ENCODE results near the gene UIMC1. TPM values are rescaled to one million over a fixed set of nuclear protein-coding genes. Genes with fewer than 3 reads are reported as not detected.
"Not testable (repeated sequence)": the region's sequence is repeated elsewhere in the genome, so short reads cannot be mapped to it uniquely, and the experiment has no call there.

Gene UIMC1
- 10 to 100 TPM; 78.3 to 89.9 TPM for total RNA-seq
- polyA plus RNA-seq (ENCODE audit: insufficient read depth, low read depth, low replicate concordance), result 141 TPM
- long read RNA-seq, donor 1, partial matches to known transcripts, result 0 of 3 reads
- long read RNA-seq, donor 1, other reads (novel, unspliced or antisense), result 0 of 3 reads
- long read RNA-seq, donor 2, partial matches to known transcripts, result 0 of 2 reads
- long read RNA-seq, donor 2, other reads (novel, unspliced or antisense), result 0 of 2 reads

- Histone ChIP-seq H3K9me3 (no peaks in the 10 kb centered on the region), H3K4me3 (peak within 1 kb of the TSS; percentile 95 to 99), H3K36me3 (ENCODE audit: low read depth, missing control alignments) (no peaks in the 10 kb centered on the region), H3K27me3 (no peaks in the 10 kb centered on the region), H3K27ac (peak within 1 kb of the TSS; percentile 92 to 96), H3K4me1 (peaks cover 11% of the 10 kb centered on the region)
- WGBS, 2 donors, result 0 to 3% methylated on average over 8 to 68 of the region's 83 CpGs
- intact Hi-C loops (cut with DNase I; ENCODE audit: low total_unique reads), result no loop called here
- peak; percentile 93 for DNase-seq
- TF ChIP-seq POLR2A (IDR thresholded peaks at IDR 0.05) (peak; percentile 21), CTCF (IDR thresholded peaks at IDR 0.05) (no peak)
These were observed at the start of gene UIMC1 for GRCh38 chr5:177006265-177006972. UIMC1 (minus strand) TSS chr5:177006779; CDS start chr5:176982615, 24,164 bp downstream.

- WGBS, 2 donors, result 89 to 93% methylated on average over 4 to 5 of the region's 5 CpGs
- TF ChIP-seq CTCF (IDR thresholded peaks at IDR 0.05), result no peak
- Histone ChIP-seq H3K36me3 (ENCODE audit: low read depth, missing control alignments) (no peaks in the 10 kb centered on the region), H3K9me3 (no peaks in the 10 kb centered on the region), H3K4me1 (no peaks in the 10 kb centered on the region), H3K27ac (no peak overlapping the region), H3K4me3 (no peak overlapping the region), H3K27me3 (no peaks in the 10 kb centered on the region)
- intact Hi-C loops (cut with DNase I; ENCODE audit: low total_unique reads), result no loop called here
- no peak for DNase-seq
These were observed 42.7 kb upstream of the UIMC1 start for GRCh38 chr5:177049285-177049684.

GRCh38 chr5:177048531-177048930 is 42.0 kb upstream of the UIMC1 start:
- H3K4me3 ChIP-seq; H3K36me3 ChIP-seq (ENCODE audit: low read depth, missing control alignments); H3K27ac ChIP-seq; H3K9me3 ChIP-seq; DNase-seq; H3K4me1 ChIP-seq; intact Hi-C loops (cut with DNase I; ENCODE audit: low total_unique reads); H3K27me3 ChIP-seq: not testable (repeated sequence)
- 95 to 96% methylated on average over 7 of the region's 7 CpGs for WGBS, 2 donors

DNA sequence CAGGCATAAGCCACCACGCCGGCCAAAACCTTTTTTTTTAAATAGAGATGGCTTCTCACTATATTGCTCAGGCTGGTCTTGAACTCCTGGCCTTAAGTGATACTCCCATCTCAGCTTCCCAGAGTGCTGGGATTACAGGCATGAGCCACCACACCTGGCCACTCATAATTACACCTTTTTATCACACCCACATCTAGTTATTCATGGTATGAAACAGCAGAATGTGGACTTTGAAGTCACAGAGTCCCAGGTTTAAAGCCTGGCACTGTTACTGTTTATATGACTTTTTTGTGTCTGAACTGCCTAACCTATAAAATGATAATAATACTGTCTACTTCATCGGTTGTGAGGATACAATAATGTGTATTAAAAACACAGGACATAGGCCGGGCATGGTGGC is 39.1 kb upstream of the UIMC1 start:
- Histone ChIP-seq H3K4me1 (no peaks in the 10 kb centered on the region), H3K27me3 (no peaks in the 10 kb centered on the region), H3K4me3 (no peak overlapping the region), H3K27ac (no peak overlapping the region), H3K9me3 (no peaks in the 10 kb centered on the region), H3K36me3 (ENCODE audit: low read depth, missing control alignments) (no peaks in the 10 kb centered on the region)
- TF ChIP-seq CTCF (IDR thresholded peaks at IDR 0.05), result no peak
- TF ChIP-seq POLR2A (IDR thresholded peaks at IDR 0.05), result no peak
- intact Hi-C loops (cut with DNase I; ENCODE audit: low total_unique reads), result no loop called here
- DNase-seq, result no peak
- 92 to 96% methylated on average over 4 of the region's 4 CpGs for WGBS, 2 donors

DNA sequence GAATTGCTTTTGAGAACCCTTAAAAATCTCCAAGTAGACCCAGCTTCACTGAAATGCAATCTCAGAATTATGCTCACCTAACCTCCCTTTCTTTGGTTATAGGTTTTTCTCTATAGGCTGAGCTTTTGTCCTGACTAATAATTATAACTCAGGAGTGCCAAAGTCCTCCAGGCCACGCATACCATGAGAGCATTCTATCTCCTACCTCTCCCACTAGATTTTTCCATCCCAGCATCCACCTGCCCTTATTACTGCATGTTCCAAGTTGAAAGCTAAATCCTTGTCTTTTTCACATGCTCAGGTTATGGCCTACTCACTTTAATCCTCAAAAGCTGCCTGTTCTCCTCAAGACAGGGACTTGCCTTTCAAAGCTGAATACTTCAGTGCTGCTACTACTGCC is 38.1 kb upstream of the UIMC1 start:
- Histone ChIP-seq H3K4me3 (no peak overlapping the region), H3K9me3 (no peaks in the 10 kb centered on the region), H3K4me1 (no peaks in the 10 kb centered on the region), H3K36me3 (ENCODE audit: low read depth, missing control alignments) (no peaks in the 10 kb centered on the region), H3K27ac (no peak overlapping the region), H3K27me3 (no peaks in the 10 kb centered on the region)
- intact Hi-C loops (cut with DNase I; ENCODE audit: low total_unique reads), result no loop called here
- TF ChIP-seq CTCF (IDR thresholded peaks at IDR 0.05) (no peak), POLR2A (IDR thresholded peaks at IDR 0.05) (no peak)
- no peak for DNase-seq
- WGBS, 2 donors, result 90 to 100% methylated on average over 1 of the region's 1 CpG

Data from testis (tissue), 5 donors.